HG03432 (cell line): ENCODE measurements around the gene MAPK6.

Experiments used
- ATAC-seq: cut with Tn5 transposase; IDR thresholded peaks from one replicate; pipeline ENCODE4 v1.9.1; 2021; ENCODE audit warnings: mild to moderate bottlenecking, moderate library complexity; ENCODE audit not compliant: unreplicated experiment

MAPK6 gene

DNA sequence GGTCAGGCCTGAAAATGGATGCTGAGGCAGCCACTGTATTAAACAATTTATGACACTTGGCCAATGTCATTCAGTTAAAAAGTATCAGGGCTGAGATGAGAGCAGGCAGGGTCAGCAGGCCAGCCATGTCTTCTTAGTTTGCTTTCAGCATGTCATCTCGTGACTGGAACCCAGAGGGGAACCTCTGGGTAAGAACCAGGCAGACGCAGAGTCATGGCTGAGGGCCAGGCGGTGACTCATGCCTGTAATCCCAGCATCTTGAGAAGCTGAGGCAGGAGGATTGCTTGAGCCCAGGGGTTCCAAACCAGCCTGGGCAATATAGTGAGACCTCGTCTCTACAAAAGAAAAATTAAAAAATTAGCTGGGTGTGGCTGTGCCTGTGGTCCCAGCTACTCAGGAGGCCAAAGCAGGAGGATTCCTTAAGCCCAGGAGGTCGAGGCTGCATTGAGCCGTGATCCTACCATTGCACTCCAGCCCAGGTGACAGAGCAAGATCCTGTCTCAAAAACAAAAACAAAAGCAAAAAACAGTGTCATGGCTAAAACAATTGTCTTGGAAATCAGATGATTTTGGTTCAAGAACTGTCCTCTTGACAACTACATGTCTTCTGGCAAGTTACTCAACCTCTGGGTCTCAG lies 81.9 kb downstream of the MAPK6 start:
- ATAC-seq: no peak

DNA sequence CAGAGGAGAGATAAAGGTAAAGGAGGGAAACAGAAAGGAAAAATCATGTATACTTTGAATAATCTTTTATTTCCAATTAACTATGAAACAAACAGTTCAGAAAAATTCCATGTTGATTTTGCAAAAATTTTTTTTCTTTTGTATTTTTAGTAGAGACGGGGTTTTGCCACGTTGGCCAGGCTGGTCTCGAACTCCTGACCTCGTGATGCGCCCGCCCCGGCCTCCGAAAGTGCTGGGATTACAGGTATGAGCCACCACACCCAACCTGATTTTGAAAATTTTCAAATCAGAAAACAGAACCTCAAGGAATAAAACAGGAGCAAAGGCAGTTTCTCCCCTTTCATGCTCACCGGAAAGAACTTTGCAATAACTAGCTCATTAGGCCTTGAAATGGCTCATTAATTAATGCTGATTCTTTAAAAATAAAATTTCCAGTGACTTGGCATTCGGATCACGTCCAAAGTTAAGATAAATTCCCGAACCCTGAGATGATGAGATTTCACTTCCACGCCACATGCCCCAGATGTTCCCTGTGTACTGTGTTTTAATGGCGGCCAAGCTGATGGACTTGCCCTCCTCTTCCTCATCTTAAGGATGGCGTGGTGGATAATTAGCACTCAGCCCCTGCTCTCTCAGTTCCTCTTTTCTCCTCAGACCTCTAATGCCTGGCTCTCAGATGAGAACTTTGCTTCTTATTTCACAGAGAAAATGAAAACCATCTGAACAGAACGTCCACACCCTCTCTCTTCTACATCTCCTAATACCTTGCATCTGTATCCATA lies 82.7 kb downstream of the MAPK6 start:
- peak; percentile 38 for ATAC-seq

DNA sequence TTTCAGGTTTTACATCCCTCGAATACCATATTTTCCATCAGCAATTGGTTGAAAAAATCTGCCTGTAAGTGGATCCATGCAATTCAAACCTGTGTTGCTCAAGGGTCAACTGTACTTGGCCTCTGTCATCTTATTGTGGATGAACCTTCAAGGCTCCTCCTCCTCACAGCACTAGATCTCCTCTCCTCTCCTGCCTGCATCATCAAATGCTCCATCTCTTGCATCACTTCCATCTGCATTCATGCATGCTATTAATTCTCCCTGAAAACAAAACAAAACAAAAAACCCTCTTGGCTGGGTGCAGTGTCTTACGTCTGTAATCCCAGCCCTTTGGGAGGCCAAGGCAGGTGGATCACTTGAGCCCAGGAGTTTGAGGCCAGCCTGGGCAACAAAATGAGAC lies 83.4 kb downstream of the MAPK6 start:
- ATAC-seq: no peak

DNA sequence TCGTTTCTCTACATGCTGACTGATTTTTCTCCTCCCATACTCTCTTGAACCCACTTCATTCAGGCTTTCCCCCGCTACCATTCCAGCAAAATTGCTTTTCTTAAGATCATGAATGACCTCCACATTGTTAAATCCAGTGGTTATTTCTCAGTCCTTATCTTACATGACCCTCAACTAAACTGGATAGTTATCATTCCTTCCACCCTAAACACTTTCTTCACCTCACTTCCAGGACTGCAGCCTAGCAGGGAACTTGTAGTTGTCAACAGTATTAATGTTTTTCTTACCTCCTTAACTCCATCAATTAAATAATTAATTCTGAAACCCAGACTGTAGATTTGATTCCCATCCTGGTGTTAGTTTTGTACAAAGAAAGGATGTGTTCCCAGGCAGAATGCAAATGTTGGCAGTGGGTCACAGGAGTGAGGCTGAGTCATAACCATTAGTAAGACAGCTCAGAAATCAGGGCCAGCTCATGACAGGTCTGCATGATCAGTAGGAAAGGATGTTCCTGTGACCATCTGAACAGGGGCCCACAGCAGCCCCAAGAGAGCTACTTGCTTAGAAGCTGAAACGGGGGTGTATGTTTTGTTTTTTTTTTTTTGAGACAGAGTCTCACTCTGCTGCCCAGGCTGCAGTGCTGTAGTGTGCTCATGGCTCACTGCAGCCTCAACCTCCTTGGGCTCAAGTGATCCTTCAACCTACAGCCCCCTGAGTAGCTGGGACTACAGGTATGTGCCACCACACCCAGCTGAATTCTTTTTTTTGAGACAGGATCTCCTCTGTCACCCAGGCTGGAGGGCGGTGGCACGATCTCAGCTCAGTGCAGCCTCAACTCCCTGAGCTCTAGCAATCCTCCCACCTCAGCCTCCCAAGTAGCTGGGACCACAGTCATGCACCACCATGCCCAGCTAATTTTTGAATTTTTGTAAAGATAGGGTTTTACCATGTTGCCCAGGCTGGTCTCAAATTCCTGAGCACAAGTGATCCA lies 84.5 kb downstream of the MAPK6 start:
- ATAC-seq: peak; percentile 78

DNA sequence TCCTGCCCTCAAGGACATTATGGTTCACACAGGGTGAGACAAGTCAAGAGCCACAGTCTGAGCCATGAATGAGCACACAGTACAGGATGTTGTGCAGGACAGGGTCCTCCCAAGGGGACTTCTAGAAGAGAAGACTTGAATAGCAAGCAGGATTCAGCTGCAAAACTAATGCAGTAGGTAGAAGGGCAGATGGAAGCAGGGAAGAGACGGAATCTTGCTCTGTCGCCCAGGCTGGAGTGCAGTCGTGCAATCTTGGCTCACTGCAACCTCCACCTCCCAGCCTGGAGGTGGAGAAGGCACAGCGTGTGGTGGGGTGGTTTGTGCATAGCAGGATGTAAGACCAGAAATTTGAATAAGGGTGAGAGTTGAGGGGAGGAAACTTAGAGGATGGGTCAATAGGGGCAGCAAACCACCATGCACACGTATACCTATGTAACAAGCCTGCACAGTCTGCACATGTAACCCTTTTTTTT lies 85.5 kb downstream of the MAPK6 start:
- peak; percentile 44 for ATAC-seq

DNA sequence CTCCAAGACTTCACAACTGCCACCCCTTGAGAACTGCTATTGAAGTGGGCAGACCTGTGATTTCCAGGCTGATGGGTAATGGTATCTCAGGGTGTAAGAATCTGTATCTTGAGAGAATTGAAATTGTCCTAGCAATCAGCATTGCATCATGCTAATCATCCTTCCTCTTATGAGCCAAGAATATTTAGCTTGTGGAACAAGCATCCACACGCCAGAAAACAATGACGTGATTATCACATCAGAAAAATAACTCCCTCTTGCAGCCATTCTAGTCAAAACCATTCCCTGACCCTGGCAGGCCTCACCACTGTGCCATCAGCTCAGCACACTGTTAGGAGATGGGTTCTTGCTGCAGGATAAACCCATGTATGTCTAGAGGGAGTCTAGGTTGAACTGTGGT lies 86.8 kb downstream of the MAPK6 start:
- no peak for ATAC-seq

DNA sequence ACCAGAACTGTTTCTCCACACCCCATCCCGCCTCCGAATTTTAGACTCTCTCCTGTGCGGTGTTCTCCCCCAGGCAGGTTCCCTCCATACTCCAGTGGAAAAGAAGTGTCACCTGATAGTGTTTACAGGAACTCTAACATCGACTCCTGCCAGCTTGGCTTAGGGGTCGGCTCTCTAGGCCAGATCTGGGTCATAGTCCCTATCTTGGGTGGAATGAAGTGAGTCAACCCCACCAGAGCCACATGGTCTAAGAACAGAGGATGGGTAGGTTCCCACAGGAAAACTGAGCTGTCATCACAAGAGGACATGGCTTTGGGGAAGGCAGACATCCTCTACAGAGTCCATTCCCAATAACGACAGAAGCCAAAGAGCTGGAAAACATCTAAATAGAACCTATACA lies 87.6 kb downstream of the MAPK6 start:
- no peak for ATAC-seq

DNA sequence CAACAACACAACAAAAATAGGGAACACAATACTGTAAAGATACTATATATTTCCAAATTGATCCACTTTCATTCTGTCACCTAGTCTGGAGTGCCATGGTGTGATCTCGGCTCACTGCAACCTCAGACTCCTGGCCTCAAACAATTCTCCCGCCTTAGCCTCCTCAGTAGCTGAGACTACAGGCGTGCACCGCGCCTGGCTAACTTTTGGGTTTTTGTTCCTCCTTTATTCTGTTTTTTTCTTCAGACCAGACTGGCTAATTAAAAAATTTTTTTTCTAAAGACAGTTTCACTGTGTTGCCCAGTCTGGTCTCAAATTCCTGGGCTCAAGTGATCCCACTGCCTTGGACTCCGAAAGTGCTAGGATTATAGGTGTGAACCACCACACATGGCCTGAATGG lies 88.2 kb downstream of the MAPK6 start:
- ATAC-seq: no peak

DNA sequence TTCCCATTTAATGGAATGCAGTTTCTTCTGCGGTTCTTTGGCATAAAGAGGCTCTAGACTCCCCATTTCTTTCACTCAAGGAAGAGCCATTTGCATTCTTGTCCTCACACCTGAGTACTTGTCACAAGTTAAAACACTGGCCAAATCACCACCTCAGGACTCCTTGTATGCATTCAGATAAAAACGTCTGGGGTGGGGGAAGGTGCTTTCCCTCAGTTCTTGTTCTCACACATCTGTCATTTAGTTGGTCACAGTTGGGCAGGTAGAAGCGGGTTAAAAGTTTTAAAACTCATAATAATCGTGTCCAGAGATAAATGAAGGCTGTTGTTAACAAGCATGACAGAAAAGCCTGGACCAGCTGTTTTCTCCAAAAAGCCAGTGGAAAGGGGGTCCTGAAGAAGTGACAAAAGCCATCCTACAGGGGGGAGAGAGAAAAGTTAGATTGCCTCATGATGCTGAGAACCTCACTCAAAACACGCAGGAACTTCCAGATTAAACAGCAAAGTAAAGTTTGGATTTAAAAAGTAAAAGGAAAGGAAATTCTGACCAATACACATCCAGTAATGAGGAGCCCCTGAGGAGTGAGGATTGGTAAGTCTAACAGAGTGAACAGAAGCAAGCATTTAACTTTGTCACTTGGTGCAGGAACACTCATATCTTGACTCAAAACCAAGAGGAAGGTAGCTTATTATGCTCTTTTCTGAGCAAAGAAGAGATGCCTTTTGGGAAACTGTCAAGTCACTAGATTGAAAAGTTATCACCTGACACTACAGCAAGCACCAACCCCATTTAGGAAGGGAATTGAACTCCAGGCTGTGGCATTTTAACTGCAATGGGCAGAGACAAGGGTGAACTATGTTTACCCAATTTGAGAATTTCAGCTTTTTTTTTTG lies 90.8 kb downstream of the MAPK6 start:
- peak; percentile 59 for ATAC-seq

DNA sequence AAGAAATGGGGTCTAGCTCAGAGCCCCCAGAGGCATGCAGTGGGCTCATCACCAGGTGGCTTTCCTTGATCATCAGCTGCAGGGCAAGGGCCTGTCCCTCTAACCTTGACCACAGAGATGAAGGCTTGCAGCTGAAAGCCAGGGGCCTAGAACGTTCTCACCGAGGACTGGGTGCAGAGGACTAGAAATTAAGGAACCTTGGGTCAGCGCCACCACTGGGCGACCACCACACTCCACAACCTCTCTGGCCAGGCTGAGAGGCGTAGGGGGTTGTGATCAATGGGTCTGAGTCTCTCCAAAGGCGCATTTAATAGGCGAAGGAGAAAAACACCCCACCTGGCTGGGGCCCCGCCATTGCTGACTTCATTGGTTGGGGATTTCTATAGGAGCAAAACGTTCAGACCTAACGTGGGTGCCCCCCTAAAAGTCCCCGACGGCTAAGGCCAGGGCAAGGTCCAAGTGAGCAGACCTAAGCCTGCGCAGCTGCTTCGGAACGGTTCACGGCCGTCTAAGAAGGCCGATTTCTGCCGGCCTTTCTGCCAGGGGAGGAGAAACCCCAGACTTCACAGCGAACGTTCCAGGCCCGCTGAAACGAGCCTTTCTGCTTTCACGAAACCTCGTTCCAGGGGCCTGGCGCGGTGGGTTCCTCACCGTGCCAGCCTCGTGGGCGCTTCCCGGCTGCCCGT lies 92.6 kb downstream of the MAPK6 start:
- ATAC-seq: no peak

DNA sequence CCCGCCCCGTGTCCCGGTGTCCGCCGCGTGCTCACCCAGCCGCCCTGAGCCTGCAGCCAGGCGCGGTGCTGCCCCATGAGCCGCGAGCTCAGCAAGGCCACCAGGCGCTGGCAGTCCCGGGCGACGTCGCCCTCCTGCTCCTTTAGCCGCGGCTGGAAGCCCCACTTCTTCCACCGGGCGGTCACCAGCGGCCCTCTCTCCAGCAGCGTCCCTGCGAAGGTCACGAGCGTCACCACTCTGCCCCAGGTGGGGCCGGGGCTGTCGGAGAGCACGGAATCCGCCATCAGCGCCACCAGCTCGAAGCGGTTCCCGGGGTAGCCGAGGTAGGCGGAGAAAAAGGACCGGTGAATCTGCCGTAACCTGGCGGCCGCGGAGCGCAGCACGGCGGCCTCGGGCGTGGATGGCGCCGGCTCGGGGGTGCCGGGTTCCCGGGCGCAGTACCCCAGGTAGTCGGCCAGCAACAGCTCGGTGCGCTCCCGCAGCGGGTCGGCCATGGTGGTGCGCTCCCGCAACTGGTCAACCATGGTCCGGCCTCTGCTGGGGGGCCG lies 93.3 kb downstream of the MAPK6 start:
- ATAC-seq: peak; percentile 34

DNA sequence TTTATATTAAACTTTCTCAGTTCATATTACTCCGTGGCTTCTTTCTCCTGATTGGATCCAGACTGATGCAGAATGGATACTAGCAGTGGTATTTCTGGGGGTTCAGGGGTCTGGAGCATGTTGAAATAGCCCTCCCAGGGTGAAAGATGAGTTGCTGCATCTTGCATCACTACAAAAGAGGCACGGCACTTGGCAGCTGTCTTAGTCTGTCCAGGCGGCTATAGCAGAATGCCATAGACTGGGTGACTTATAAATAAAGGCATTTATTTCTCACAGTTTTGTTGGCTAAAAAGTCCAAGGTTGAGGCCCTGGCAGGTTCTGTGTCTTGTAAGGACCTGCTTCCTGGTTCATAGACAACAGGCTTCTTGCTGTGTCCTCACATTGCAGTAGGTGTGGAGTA lies 94.2 kb downstream of the MAPK6 start:
- no peak for ATAC-seq

DNA sequence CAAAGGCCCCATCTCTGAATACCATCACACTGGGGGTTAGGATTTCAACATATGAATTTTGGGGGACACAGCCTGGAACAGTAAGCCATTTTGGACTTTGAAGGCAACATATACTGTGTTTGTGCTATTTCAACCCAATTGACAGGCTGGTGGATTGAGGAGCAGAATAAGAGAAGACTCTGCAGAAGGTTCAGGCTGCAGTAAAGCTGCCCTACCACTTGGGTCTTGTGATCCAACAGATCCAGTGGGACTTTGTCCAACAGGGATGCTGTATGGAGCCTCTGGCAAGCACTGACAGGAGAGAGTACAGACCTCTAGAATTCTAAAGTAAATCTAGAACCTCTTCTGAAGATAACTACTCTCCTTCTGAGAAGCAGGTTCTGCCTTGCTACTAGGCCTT lies 94.7 kb downstream of the MAPK6 start:
- no peak for ATAC-seq

DNA sequence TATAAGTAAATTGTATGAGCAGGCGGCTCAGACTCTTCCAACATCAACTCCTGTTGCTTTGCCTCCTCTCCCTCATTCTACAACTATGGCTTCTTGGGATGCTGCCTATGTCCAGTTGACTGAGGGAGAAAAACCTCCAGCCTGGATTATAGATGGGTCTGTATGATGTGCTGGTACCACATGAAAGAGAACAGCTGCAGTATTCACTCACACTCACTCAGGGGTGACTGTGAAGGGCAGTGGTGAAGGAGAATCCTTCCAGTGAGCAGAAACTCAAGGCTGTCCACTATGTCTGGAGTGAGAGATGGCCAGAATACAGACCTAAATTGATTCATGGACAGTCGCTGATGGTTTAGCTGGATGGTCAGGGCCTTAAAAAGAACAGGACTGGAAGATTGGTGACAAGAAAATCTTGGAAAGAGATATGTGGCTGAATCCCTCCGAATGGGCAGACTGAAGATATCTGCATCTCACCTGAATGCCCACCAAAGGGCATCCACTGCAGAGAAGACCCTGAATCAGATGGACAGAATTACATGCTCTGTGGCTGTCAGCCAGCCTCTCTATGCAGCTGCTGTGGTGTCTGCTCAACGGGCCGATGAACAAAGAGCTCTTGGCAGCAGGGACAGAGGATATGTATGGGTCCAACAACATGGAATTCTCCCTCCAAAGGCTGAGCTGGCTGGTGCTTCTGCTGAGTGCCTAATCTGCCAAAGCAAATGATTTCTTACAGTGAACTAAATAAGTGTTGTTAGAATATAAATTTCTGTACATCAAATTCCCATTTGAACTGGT lies 95.4 kb downstream of the MAPK6 start:
- ATAC-seq: no peak

DNA sequence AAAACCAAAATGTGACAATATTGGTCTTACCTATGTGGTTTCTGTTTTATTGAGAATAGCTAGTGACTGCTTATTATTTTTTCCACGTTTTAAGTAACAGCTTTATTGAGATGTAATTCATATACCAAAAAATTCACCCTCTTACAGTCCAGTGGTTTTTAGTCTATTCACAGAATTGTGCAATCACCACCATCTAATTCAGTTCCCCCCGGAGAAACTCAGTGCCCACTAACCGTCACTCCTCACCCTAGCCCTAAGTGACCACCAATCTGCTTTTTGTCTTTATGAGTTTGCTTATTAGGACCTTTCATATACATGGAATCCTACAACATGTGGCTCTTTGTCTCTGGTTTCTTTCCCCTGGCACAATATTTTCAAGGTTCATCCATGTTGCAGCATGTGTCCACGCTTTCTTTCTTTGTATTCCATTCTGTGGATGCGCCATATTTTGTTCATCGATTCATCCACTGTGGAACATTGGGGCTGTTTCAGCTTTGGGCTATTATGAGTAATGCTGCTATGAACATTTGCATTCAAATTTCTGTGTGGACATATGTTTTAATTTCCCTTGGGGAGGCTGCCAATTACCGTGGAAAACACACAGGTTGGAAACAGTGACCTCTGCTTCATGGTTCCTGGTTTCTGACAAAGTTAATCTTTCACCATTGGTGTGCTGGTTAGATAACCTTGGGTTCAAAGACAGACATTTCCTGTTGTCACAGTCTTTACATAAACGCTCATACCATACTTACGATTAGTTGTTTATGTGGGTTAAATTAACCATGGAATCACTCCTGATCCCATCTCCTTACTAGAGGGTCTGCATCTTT lies 96.8 kb downstream of the MAPK6 start:
- no peak for ATAC-seq
